GM18499 (cell line): ENCODE results near the gene KAZALD1.
A peak's percentile ranks its signal among the peaks of the same experiment; 100 is the strongest.
"Not testable (repeated sequence)": the region's sequence is repeated elsewhere in the genome, so short reads cannot be mapped to it uniquely, and the experiment has no call there.

Experiments used
- ATAC-seq: cut with Tn5 transposase; IDR thresholded peaks from one replicate; pipeline ENCODE4 v1.9.1; 2021; ENCODE audit warnings: moderate number of reproducible peaks; ENCODE audit not compliant: insufficient read depth, unreplicated experiment

KAZALD1 gene

GRCh38 chr10:101029520-101030295, 32.1 kb upstream of the KAZALD1 start:
- no peak for ATAC-seq

GRCh38 chr10:101030496-101031127, 31.2 kb upstream of the KAZALD1 start:
- no peak for ATAC-seq

GRCh38 chr10:101031128-101031795, 30.5 kb upstream of the KAZALD1 start, which contains the start of the genes PDZD7 and SFXN3:
Gene PDZD7 (minus strand): TSS chr10:101031129. CDS start chr10:101030219, 910 bp downstream.
Gene SFXN3 (plus strand): TSS chr10:101031234. CDS start chr10:101034695, 3,461 bp downstream.
- no peak for ATAC-seq

- no peak for ATAC-seq
Observed at GRCh38 chr10:101031796-101032636, 29.8 kb upstream of the KAZALD1 start.

- ATAC-seq, result no peak
Observed at GRCh38 chr10:101032637-101033224, 29.1 kb upstream of the KAZALD1 start.

- ATAC-seq, result no peak
Observed at GRCh38 chr10:101033276-101033675, 28.5 kb upstream of the KAZALD1 start.

- ATAC-seq, result not testable (repeated sequence)
Observed at GRCh38 chr10:101034404-101034803, 27.4 kb upstream of the KAZALD1 start.

GRCh38 chr10:101035314-101035713, 26.5 kb upstream of the KAZALD1 start:
- no peak for ATAC-seq

- ATAC-seq, result no peak
Observed at GRCh38 chr10:101035916-101036702, 25.7 kb upstream of the KAZALD1 start.

GRCh38 chr10:101036726-101037125, 25.1 kb upstream of the KAZALD1 start:
- ATAC-seq, result no peak

- ATAC-seq, result no peak
Observed at GRCh38 chr10:101038484-101038883, 23.3 kb upstream of the KAZALD1 start.

- ATAC-seq, result no peak
Observed at GRCh38 chr10:101040061-101040460, 21.7 kb upstream of the KAZALD1 start.

GRCh38 chr10:101040851-101041250, 20.9 kb upstream of the KAZALD1 start:
- ATAC-seq, result no peak

- no peak for ATAC-seq
Observed at GRCh38 chr10:101041252-101041761, 20.5 kb upstream of the KAZALD1 start.

- no peak for ATAC-seq
Observed at GRCh38 chr10:101042118-101042517, 19.7 kb upstream of the KAZALD1 start.

GRCh38 chr10:101042667-101043362, 19.0 kb upstream of the KAZALD1 start:
- peak; percentile 82 for ATAC-seq

GRCh38 chr10:101043363-101043707, 18.5 kb upstream of the KAZALD1 start:
- no peak for ATAC-seq

GRCh38 chr10:101044117-101044516, 17.7 kb upstream of the KAZALD1 start:
- ATAC-seq, result no peak
